Skin of body (tissue), 2 donors: ENCODE data around the gene EPB41L1. TPM values are rescaled to one million over a fixed set of nuclear protein-coding genes. Genes with fewer than 3 reads are reported as not detected.

Experiments used
- DNase-seq: peaks from one replicate; lab custom pipeline; 2025; lab: John Stamatoyannopoulos, UW
- total RNA-seq: library from RNA; depleted of rRNA; stranded (reverse); fragments of >200 nt; gene quantifications from one replicate; pipeline ENCODE4 v1.2.3, GENCODE V29; 2014

EPB41L1 gene
- total RNA-seq, 1 donor from 2014 or later: 18.1 TPM

DNA sequence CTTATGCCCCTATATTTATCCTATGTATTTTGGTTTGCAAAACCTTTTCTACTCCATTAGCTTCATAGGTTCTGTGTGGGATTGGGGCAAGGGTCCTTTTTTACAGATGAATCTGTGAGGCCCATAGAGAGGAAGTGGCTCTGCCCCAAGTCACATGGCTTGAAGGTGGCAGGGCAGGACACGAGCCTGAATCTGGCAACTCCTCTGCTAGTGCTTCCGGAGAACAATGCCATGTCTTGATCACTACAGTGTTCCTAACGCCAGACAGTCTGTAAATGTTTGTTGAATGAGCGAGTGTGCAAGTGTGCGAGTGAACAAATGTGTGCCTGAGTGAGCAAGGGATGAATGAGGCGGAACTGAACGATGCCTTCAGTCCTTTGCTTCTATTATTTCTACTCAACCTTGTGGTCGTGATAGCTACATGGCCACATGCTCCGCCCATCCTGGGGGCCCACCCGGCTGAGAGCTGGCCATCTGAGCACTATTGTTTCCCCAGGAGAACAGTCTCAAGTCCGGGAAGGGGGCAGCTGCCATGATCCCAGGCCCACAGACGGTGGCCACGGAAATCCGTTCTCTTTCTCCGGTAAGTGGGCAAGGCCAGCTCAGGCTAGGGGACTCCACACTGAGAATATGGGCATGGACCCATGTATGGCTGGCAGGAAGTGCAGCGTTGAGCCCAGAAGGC, 64.0 kb downstream of the EPB41L1 start:
- DNase-seq: no peak

GRCh38 chr20:36219671-36220220, 65.2 kb downstream of the EPB41L1 start:
- DNase-seq: no peak

DNA sequence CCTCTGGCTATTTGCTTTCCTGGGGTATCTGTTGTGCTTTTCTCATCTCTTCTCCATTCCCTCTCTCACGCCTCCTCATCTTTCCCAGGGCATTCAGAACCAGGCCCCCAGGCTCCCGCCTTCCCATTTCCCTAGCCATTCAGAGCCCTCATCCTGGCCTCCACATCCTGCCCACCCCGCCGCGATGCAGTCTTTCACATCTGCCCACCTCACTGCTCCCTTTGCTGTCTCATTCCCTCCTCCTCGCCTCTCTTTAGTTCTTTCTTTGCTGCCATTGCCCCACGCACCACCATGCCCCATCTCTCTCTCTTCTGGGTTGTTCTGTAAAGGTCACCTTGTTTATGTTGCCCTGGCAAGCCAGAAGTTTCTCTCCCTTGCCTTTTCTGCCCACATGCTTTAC, 71.1 kb downstream of the EPB41L1 start:
- no peak for DNase-seq

DNA sequence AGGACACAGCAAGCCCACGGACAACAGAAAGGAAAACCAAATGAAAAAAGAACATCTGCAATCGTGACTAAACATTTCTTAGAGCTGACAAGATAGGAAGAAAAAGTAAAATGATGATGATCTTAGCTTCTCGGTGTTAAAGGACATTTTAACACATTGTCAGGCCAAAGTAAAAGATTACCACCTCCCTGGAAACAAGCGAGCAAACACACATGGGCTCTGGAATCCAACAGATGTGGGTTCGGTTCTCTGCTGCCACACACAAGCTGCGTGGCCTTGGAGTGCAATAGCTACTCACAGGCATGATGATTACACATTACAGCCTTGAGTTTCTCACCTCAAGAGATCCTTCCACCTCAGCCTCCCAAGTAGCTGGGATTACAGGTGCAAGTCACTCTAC, 74.2 kb downstream of the EPB41L1 start:
- DNase-seq: no peak

DNA sequence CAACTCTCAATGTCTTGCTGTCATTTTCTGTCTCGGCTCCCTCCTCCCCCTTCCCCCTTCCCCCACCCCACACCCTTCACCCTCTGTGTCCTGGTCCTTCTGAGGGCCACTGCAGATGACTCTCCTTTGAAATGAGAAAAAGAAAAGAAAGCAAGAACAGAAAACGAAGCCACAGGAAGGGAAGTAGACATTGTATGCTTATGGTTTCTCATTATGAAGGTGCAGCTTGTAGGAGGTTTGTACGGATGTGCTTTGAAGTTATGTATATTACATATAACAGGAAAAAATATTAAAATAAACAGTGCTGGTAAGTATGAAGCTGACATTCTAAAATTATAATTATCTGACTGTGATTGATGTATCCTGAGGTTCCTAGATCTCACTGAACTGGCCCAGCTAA, 75.5 kb downstream of the EPB41L1 start:
- no peak for DNase-seq

DNA sequence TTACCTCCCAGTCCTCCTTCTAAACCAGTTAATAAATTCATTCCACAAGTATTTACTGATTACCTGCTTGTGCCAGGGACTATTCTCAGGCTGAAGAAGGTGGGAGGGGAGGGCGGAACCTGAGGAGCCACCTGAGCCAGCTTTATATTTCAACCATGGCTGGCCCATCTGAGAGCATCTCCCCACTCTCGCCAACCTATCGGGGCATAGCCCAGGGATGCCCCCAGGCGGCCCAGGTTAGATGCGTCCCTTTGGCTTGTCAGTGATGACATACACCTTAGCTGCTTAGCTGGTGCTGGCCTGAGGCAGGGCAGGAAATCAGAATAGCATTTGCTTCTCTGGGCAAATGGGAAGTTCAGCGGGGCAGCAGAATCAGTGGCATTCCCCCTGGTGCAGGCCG, 76.8 kb downstream of the EPB41L1 start:
- no peak for DNase-seq

- no peak for DNase-seq
Observed at GRCh38 chr20:36234771-36235320, 80.3 kb downstream of the EPB41L1 start.

GRCh38 chr20:36235892-36236785, 81.6 kb downstream of the EPB41L1 start, which contains the start of gene AAR2:
AAR2 (plus strand) TSS chr20:36236478; CDS start chr20:36239869, 3,391 bp downstream.
- peak; percentile 72 for DNase-seq

- DNase-seq: no peak
Observed at GRCh38 chr20:36236786-36237121, 82.2 kb downstream of the EPB41L1 start.

DNA sequence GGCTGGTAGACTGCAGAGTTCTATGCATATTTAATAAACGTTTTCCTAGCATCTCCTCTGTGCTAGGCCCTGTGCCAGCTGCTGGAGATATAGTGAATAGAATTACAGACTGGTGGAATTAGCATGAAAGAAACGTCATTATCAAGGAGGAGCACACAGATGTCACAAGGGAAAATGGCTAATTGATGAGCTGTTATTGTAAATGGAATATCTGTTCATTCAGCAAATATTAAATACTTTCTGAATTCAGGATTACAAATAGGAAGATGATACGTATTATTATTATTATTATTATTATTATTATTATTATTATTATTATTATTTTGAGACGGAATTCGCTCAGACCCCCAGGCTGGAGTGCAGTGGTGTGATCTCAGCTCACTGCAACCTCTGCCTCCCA, 82.9 kb downstream of the EPB41L1 start:
- no peak for DNase-seq

- DNase-seq: no peak
Observed at GRCh38 chr20:36238153-36238552, 83.6 kb downstream of the EPB41L1 start.

DNA sequence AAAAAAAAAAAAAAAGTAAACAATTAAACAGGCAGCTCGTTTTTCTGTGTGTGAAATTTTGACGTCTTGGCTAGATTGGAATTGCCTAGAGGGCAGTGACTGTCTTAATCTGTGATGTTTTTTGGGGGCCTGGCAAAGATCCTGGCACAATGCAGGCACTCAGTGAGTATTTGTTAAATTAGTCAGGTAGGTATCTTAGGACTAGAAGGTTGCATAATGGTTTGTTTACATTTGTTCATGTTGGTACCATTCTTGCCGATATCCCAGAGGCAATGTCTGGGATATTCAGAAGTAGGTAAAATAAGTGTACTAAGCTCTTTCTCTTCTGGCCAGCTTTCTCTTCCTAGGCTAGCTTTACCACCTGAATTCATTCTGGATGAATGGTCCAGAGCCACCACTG, 84.2 kb downstream of the EPB41L1 start:
- DNase-seq: no peak

DNA sequence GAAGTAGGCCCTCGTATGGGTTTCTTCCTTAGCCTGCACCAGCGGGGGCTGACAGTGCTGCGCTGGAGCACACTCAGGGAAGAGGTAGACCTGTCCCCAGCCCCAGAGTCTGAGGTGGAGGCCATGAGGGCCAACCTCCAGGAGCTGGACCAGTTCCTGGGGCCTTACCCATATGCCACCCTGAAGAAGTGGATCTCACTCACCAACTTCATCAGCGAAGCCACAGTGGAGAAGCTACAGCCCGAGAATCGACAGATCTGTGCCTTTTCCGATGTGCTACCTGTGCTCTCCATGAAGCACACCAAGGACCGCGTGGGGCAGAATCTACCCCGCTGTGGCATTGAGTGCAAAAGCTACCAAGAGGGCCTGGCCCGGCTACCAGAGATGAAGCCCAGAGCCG, 85.5 kb downstream of the EPB41L1 start:
- no peak for DNase-seq

DNA sequence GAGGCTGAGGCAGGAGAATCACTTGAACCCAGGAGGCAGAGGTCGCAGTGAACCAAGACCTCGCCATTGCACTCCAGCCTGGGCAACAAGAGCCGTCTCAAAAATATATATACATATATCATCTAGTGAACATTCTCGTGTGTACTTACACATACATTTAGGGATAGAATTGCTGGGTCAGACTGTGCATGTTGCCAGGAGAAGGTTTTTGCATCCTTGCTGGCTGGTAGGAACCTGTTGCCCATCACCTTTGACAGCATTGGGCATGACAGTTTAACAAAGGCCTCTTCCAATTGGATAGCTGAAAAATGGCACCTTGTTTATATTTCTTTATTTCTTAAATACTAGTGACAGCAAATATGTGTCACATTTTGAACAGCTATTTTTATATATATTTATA, 87.1 kb downstream of the EPB41L1 start:
- no peak for DNase-seq

DNA sequence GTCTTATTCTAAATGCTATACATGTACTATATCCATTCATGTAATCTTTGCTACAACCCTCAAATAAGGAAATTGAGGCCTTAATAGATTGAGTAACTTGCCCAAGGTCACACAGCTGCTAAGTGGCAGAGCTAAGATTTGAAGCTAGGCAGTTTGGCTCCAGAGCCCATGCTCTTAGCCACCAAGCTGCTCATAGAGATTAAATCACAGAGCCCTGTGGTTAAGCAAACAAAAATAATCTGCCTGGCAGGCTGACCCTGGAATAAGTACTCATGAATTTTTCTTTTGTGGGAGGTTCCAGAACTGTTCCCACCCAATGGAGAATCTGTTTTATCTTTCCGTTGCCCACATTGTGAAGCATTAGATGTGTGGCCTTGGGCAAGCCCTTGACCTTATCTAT, 89.2 kb downstream of the EPB41L1 start:
- no peak for DNase-seq

- no peak for DNase-seq
Observed at GRCh38 chr20:36246401-36246800, 91.9 kb downstream of the EPB41L1 start.

DNA sequence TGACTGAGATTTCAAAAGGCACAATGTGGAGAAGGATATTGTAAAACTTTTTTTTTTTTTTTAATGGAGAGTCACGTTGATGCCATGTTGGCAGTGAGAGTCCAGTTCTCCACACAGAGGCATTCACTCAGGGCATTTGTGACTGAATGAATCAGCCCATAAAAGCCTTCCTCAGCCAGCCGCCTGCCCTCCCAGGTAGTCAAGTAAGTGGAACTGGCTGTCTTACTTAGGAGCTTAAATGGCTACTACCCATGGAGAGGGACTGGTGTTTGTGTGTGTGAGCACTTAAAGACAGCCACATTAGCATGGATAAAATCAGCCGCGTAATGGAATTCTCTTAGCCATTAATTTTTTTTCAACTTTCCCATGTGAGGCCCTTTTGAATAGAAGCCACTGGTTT, 94.3 kb downstream of the EPB41L1 start:
- no peak for DNase-seq

GRCh38 chr20:36249450-36249849, 94.9 kb downstream of the EPB41L1 start:
- no peak for DNase-seq

DNA sequence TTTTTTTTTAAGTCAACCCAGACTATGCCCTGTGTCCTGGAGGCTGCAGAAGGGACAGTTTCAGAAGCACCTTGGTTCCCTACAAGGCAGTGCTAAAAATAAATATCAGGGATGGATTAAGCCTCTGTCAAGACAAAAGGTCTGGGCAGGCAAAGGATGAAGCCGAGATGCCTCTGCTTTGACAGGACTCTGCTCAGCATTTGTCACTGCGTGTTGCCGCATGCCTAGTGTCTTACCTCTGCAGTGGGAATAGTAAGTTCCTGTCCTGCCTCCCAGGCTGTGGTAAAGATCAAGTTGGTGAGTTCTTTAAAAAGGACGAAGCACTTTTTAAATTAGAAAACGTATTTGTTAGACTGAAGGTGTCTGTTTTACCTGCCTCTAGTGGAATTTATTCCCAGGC, 96.9 kb downstream of the EPB41L1 start:
- DNase-seq: no peak

GRCh38 chr20:36252511-36252910, 98.0 kb downstream of the EPB41L1 start:
- DNase-seq: no peak

DNA sequence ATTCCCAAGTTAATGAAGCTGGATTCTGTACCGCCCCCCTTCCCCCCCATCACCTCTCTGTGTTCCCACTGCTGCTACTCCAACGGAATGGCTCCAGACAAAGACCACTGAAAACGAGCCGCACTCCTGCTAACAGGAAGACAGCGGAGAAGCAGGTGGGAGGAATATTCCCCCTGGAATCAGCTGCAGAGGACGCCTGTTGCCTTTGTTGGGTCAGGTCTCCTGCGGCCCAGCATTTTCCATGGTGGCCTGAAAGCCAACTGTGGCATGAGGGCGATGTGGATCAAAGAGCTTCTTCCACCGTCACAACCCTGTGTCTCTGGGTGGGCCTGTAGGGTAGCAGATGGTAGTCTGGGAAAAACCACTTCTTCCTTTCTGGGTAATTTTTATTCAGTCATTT, 98.5 kb downstream of the EPB41L1 start:
- DNase-seq: no peak

- no peak for DNase-seq
Observed at GRCh38 chr20:36254076-36254475, 99.5 kb downstream of the EPB41L1 start.
